Body of pancreas (tissue), 4 donors: ENCODE results near the gene ETS2.

Experiments used
- POLR2A ChIP-seq, 3 donors: fragments of 450-650 bp; IDR thresholded peaks; one replicate each; pipeline ENCODE4 v1.6.1; 2016; ENCODE audit warnings: antibody characterized with exemption in 3 of 3, mild to moderate bottlenecking in 2 of 3
- TF ChIP-seq, protein P1 (sequence below), 7 experiments: fragments of 450-650 bp in 4 of 7; fragments of 200-600 bp in 3 of 7; sonication (generic) in 3 of 7; IDR thresholded peaks; one replicate each; pipeline ENCODE4 v1.5.1; 2016 to 2019; ENCODE audit warnings: antibody characterized with exemption in 7 of 7

DNA sequence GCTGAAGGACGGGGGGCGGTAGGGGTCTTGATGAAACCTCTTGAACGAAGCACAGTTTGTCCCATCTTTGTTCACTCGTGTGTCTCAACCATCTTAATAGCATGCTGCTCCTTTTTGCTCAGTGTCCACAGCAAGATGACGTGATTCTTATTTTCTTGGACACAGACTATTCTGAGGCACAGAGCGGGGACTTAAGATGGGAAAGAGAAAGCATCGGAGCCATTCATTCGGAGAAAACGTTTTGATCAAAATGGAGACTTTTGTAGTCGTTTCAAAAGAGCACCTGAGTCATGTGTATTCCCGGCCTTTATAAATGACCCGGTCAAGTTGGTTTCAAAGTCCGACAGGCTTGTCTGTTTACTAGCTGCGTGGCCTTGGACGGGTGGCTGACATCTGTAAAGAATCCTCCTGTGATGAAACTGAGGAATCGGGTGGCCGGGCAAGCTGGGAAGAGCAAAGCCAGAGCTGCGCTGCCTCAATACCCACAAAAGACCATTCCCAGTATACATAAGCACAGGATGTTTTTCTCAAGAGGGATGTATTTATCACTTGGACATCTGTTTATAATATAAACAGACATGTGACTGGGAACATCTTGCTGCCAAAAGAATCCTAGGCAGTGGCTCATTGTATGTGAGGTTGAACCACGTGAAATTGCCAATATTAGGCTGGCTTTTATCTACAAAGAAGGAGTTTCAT, 18.5 kb downstream of the ETS2 start:
- TF ChIP-seq, protein P1, sequence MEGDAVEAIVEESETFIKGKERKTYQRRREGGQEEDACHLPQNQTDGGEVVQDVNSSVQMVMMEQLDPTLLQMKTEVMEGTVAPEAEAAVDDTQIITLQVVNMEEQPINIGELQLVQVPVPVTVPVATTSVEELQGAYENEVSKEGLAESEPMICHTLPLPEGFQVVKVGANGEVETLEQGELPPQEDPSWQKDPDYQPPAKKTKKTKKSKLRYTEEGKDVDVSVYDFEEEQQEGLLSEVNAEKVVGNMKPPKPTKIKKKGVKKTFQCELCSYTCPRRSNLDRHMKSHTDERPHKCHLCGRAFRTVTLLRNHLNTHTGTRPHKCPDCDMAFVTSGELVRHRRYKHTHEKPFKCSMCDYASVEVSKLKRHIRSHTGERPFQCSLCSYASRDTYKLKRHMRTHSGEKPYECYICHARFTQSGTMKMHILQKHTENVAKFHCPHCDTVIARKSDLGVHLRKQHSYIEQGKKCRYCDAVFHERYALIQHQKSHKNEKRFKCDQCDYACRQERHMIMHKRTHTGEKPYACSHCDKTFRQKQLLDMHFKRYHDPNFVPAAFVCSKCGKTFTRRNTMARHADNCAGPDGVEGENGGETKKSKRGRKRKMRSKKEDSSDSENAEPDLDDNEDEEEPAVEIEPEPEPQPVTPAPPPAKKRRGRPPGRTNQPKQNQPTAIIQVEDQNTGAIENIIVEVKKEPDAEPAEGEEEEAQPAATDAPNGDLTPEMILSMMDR (IDR thresholded peaks at IDR 0.05): no peak
- no peak for TF ChIP-seq POLR2A (IDR thresholded peaks at IDR 0.05)
